AG04449 (cell line): ENCODE results near the gene FOXN3.

Experiments
- CTCF ChIA-PET: fragments of 350-600 bp; formaldehyde crosslinking; extraction: SDS; loops from one replicate; lab custom pipeline; 2021; ENCODE audit warnings: antibody characterized with exemption; lab: Yijun Ruan, JAX
- POLR2A ChIA-PET: fragments of 400-600, 350-600 bp; formaldehyde crosslinking; extraction: SDS; loops from one replicate; lab custom pipeline; 2020; ENCODE audit warnings: antibody characterized with exemption, inconsistent platforms; lab: Yijun Ruan, JAX
- DNase-seq: peaks from one replicate; pipeline ENCODE4 v3.0.0-alpha.2; 2010; ENCODE audit warnings: low read depth, low spot score
- H3K4me3 ChIP-seq: 2 replicates; pipeline ENCODE4 v1.5.1; 2011; ENCODE audit warnings: low read depth, mild to moderate bottlenecking, control low read depth, low read length
- CTCF ChIP-seq: IDR thresholded peaks from one replicate; pipeline ENCODE4 v1.5.1; 2011; ENCODE audit warnings: mild to moderate bottlenecking, moderate library complexity, low read length, control low read depth, inconsistent platforms; ENCODE audit not compliant: insufficient read depth; ENCODE audit errors: missing control alignments

The FOXN3 gene

GRCh38 chr14:89407856-89408255, 9.2 kb downstream of the FOXN3 start:
- ChIA-PET POLR2A (no interaction called here), CTCF (no interaction called here)
- no peak for DNase-seq
- TF ChIP-seq CTCF: no peak
- H3K4me3 ChIP-seq: no peak overlapping the region

GRCh38 chr14:89406941-89407340, 10.1 kb downstream of the FOXN3 start:
- H3K4me3 ChIP-seq: no peak overlapping the region
- no peak for TF ChIP-seq CTCF
- no peak for DNase-seq
- POLR2A ChIA-PET: no interaction called here
- CTCF ChIA-PET: interaction anchor here (1.1 kb wide), 1 partner anchor 8 kb away, joined by 3 read pairs; no protein-coding TSS in a partner anchor

- no peak for DNase-seq
- TF ChIP-seq CTCF: no peak
- ChIA-PET POLR2A (no interaction called here), CTCF (interaction anchor here (1.1 kb wide), 1 partner anchor 8 kb away, joined by 3 read pairs; no protein-coding TSS in a partner anchor)
- no peak overlapping the region for H3K4me3 ChIP-seq
These were observed 10.7 kb downstream of the FOXN3 start for GRCh38 chr14:89406361-89406760.

GRCh38 chr14:89405712-89406111, 11.3 kb downstream of the FOXN3 start:
- ChIA-PET CTCF (no interaction called here), POLR2A (no interaction called here)
- H3K4me3 ChIP-seq: no peak overlapping the region
- no peak for TF ChIP-seq CTCF
- DNase-seq: no peak

GRCh38 chr14:89402363-89402762, 14.7 kb downstream of the FOXN3 start:
- DNase-seq: no peak
- CTCF ChIA-PET: interaction anchor here (0.9 to 2.1 kb wide), 2 partner anchors 12 to 16 kb away, joined by 3 to 8 read pairs; no protein-coding TSS in a partner anchor
- POLR2A ChIA-PET: no interaction called here
- H3K4me3 ChIP-seq: no peak overlapping the region
- no peak for TF ChIP-seq CTCF

- TF ChIP-seq CTCF: no peak
- no peak for DNase-seq
- POLR2A ChIA-PET: no interaction called here
- CTCF ChIA-PET: interaction anchor here (0.9 to 2.1 kb wide), 2 partner anchors 13 to 16 kb away, joined by 3 to 8 read pairs; no protein-coding TSS in a partner anchor
- no peak overlapping the region for H3K4me3 ChIP-seq
These were observed 15.3 kb downstream of the FOXN3 start for GRCh38 chr14:89401761-89402160.
